ENCODE results near the gene DDX23. TPM values are rescaled to one million over a fixed set of nuclear protein-coding genes. Genes with fewer than 3 reads are reported as not detected.

DDX23 gene
- total and polyA plus RNA-seq, 4 donors = 36.6 to 86.7 (median 61.7) TPM

- Histone ChIP-seq H3K4me1 (ENCODE audit: control insufficient read depth in 5 of 5, insufficient read depth in 5 of 5, low read length in 5 of 5) (peaks cover 0 to 27% (median 17%) of the 10 kb centered on the region in 5 donors), H3K4me3 (no peak overlapping the region), H3K27ac (ENCODE audit: low read depth in 1 of 2, low read length in 1 of 2) (peak overlapping the region in 1 of 2 donors; percentile 49), H3K27me3 (ENCODE audit: control insufficient read depth in 3 of 3, insufficient read depth in 3 of 3, low read length in 2 of 3) (peaks cover 0 to 3% (median 0%) of the 10 kb centered on the region in 3 donors), H3K9me3 (ENCODE audit: control insufficient read depth in 4 of 4, insufficient read depth in 3 of 4, low read length in 3 of 4) (no peaks in the 10 kb centered on the region), H3K9ac (ENCODE audit: insufficient read depth in 1 of 2, low read length in 2 of 2) (no peak overlapping the region), H3K36me3 (ENCODE audit: control insufficient read depth in 4 of 4, insufficient read depth in 4 of 4, low read length in 4 of 4) (no peaks in the 10 kb centered on the region)
- DNase-seq (peak in 2 of 3 donors; percentile 44 to 61), ATAC-seq (ENCODE audit: insufficient read depth, low FRiP score) (no peak)
- 62 to 80% methylated on average over 13 of the region's 13 CpGs for WGBS, 2 donors
- no peak for TF ChIP-seq CTCF (IDR thresholded peaks at IDR 0.05; ENCODE audit: control extremely low read depth, extremely low read depth)
Observed at GRCh38 chr12:48883305-48884161, 31.6 kb upstream of the DDX23 start.

GRCh38 chr12:48882972-48883304 is 31.0 kb upstream of the DDX23 start:
- Histone ChIP-seq H3K9me3 (ENCODE audit: control insufficient read depth in 4 of 4, insufficient read depth in 3 of 4, low read length in 3 of 4) (no peaks in the 10 kb centered on the region), H3K27me3 (ENCODE audit: control insufficient read depth in 3 of 3, insufficient read depth in 3 of 3, low read length in 2 of 3) (peaks cover 0 to 3% (median 0%) of the 10 kb centered on the region in 3 donors), H3K4me1 (ENCODE audit: control insufficient read depth in 5 of 5, insufficient read depth in 5 of 5, low read length in 5 of 5) (peaks cover 0 to 27% (median 17%) of the 10 kb centered on the region in 5 donors), H3K4me3 (no peak overlapping the region), H3K27ac (ENCODE audit: low read depth in 1 of 2, low read length in 1 of 2) (peak overlapping the region in 1 of 2 donors; percentile 62), H3K9ac (ENCODE audit: insufficient read depth in 1 of 2, low read length in 2 of 2) (no peak overlapping the region), H3K36me3 (ENCODE audit: control insufficient read depth in 4 of 4, insufficient read depth in 4 of 4, low read length in 4 of 4) (no peaks in the 10 kb centered on the region)
- WGBS, 2 donors = 90% methylated on average over 3 of the region's 3 CpGs
- ATAC-seq (ENCODE audit: insufficient read depth, low FRiP score) = no peak
- DNase-seq = no peak
- TF ChIP-seq CTCF (IDR thresholded peaks at IDR 0.05; ENCODE audit: control extremely low read depth, extremely low read depth) = no peak

- WGBS, 2 donors = 7 to 12% methylated on average over 10 of the region's 10 CpGs
- no peak for ATAC-seq (ENCODE audit: insufficient read depth, low FRiP score)
- peak; percentile 41 to 64 (median 56) for DNase-seq
Observed at GRCh38 chr12:48882315-48882687, 30.3 kb upstream of the DDX23 start.

More at GRCh38 chr12:48882315-48882687, 30.3 kb upstream of the DDX23 start:
- TF ChIP-seq CTCF (IDR thresholded peaks at IDR 0.05; ENCODE audit: control extremely low read depth, extremely low read depth) = no peak
- peaks cover 0 to 27% (median 17%) of the 10 kb centered on the region in 5 donors for H3K4me1 ChIP-seq (ENCODE audit: control insufficient read depth in 5 of 5, insufficient read depth in 5 of 5, low read length in 5 of 5)
- H3K36me3 ChIP-seq (ENCODE audit: control insufficient read depth in 4 of 4, insufficient read depth in 4 of 4, low read length in 4 of 4) = no peaks in the 10 kb centered on the region
- no peak overlapping the region for H3K4me3 ChIP-seq
- peaks cover 0 to 3% (median 0%) of the 10 kb centered on the region in 3 donors for H3K27me3 ChIP-seq (ENCODE audit: control insufficient read depth in 3 of 3, insufficient read depth in 3 of 3, low read length in 2 of 3)
- peak overlapping the region in 1 of 2 donors; percentile 62 for H3K27ac ChIP-seq (ENCODE audit: low read depth in 1 of 2, low read length in 1 of 2)
- peak overlapping the region in 1 of 2 donors; percentile 19 for H3K9ac ChIP-seq (ENCODE audit: insufficient read depth in 1 of 2, low read length in 2 of 2)
- H3K9me3 ChIP-seq (ENCODE audit: control insufficient read depth in 4 of 4, insufficient read depth in 3 of 4, low read length in 3 of 4) = no peaks in the 10 kb centered on the region
